KMS-11 (cell line): ENCODE data around the gene METAP1D.

ENCODE experiments used
- H2AFZ ChIP-seq: fragments of 200-600 bp; sonication (generic); 2 replicates; pipeline ENCODE4 v1.6.1; 2016; ENCODE audit warnings: antibody characterized with exemption, mixed run types, low read depth
- H3K27ac ChIP-seq: fragments of 200-600 bp; sonication (generic); 2 replicates; pipeline ENCODE4 v1.6.1; 2016; ENCODE audit warnings: mild to moderate bottlenecking, mixed run types
- H3K27me3 ChIP-seq: fragments of 200-600 bp; sonication (generic); 2 replicates; pipeline ENCODE4 v1.6.1; 2017; ENCODE audit warnings: mild to moderate bottlenecking, low read depth, mixed run types, moderate library complexity; ENCODE audit not compliant: insufficient read depth
- H3K36me3 ChIP-seq: fragments of 200-600 bp; sonication (generic); 2 replicates; pipeline ENCODE4 v1.6.1; 2017; ENCODE audit warnings: mild to moderate bottlenecking, mixed run types; ENCODE audit not compliant: insufficient read depth
- H3K4me1 ChIP-seq: fragments of 200-600 bp; sonication (generic); 2 replicates; pipeline ENCODE4 v1.6.1; 2016; ENCODE audit warnings: mild to moderate bottlenecking, low read depth, mixed run types; ENCODE audit not compliant: poor library complexity, severe bottlenecking
- H3K4me2 ChIP-seq: fragments of 200-600 bp; sonication (generic); 2 replicates; pipeline ENCODE4 v1.7.0; 2016; ENCODE audit warnings: mild to moderate bottlenecking, mixed run types
- H3K4me3 ChIP-seq: fragments of 200-600 bp; sonication (generic); IDR thresholded peaks from 2 replicates; pipeline ENCODE4 v1.6.1; 2017; ENCODE audit warnings: low read depth, low read length, mixed read lengths; ENCODE audit not compliant: insufficient read depth
- H3K79me2 ChIP-seq: fragments of 200-600 bp; sonication (generic); 2 replicates; pipeline ENCODE4 v1.6.1; 2016; ENCODE audit warnings: low read depth, mixed run types; ENCODE audit not compliant: insufficient read depth
- H3K9ac ChIP-seq: fragments of 200-600 bp; sonication (generic); 2 replicates; pipeline ENCODE4 v1.6.1; 2016; ENCODE audit warnings: mild to moderate bottlenecking, mixed run types
- H4K20me1 ChIP-seq: fragments of 200-600 bp; sonication (generic); 2 replicates; pipeline ENCODE4 v1.6.1; 2016; ENCODE audit warnings: mild to moderate bottlenecking, mixed run types; ENCODE audit not compliant: insufficient read depth
- CTCF ChIP-seq: fragments of 200-600 bp; sonication (generic); conservative IDR thresholded peaks from 2 replicates; pipeline ENCODE4 v1.6.1; 2017; ENCODE audit warnings: low read depth, mild to moderate bottlenecking, antibody characterized with exemption, low read length, moderate library complexity, mixed read lengths

Gene METAP1D

GRCh38 chr2:172079838-172080640 is 80.3 kb downstream of the METAP1D start:
- Histone ChIP-seq H3K4me2 (no peak overlapping the region), H3K9ac (no peak overlapping the region), H3K27me3 (peaks cover 6% of the 10 kb centered on the region; the same call in 1 of the 2 replicates), H4K20me1 (no peaks in the 10 kb centered on the region), H3K79me2 (no peaks in the 10 kb centered on the region), H3K4me3 (no peak overlapping the region), H3K36me3 (no peaks in the 10 kb centered on the region), H3K4me1 (peaks cover 4% of the 10 kb centered on the region), H2AFZ (no peak overlapping the region), H3K27ac (no peak overlapping the region)
- TF ChIP-seq CTCF = no peak

GRCh38 chr2:172080641-172081220 is 81.0 kb downstream of the METAP1D start:
- no peak for TF ChIP-seq CTCF
- H3K36me3 ChIP-seq = no peaks in the 10 kb centered on the region
- H3K79me2 ChIP-seq = no peaks in the 10 kb centered on the region
- H3K4me2 ChIP-seq = no peak overlapping the region
- H3K9ac ChIP-seq = no peak overlapping the region
- no peak overlapping the region for H2AFZ ChIP-seq
- no peak overlapping the region for H3K4me3 ChIP-seq
- H4K20me1 ChIP-seq = no peaks in the 10 kb centered on the region
- no peak overlapping the region for H3K27ac ChIP-seq
- H3K27me3 ChIP-seq = peaks cover 8% of the 10 kb centered on the region; the same call in 1 of the 2 replicates
- peaks cover 4% of the 10 kb centered on the region for H3K4me1 ChIP-seq

GRCh38 chr2:172081221-172082022 is 81.7 kb downstream of the METAP1D start:
- Histone ChIP-seq H3K79me2 (no peaks in the 10 kb centered on the region), H3K27me3 (peaks cover 15% of the 10 kb centered on the region), H3K27ac (no peak overlapping the region), H3K4me1 (peaks cover 4% of the 10 kb centered on the region), H3K4me3 (no peak overlapping the region), H3K4me2 (no peak overlapping the region), H2AFZ (no peak overlapping the region), H3K36me3 (no peaks in the 10 kb centered on the region), H4K20me1 (no peaks in the 10 kb centered on the region), H3K9ac (no peak overlapping the region)
- no peak for TF ChIP-seq CTCF

- no peaks in the 10 kb centered on the region for H3K36me3 ChIP-seq
- no peak overlapping the region for H2AFZ ChIP-seq
- no peak overlapping the region for H3K9ac ChIP-seq
- H3K4me2 ChIP-seq = no peak overlapping the region
- TF ChIP-seq CTCF = no peak
- H3K79me2 ChIP-seq = no peaks in the 10 kb centered on the region
- H4K20me1 ChIP-seq = no peaks in the 10 kb centered on the region
- H3K27ac ChIP-seq = no peak overlapping the region
- peaks cover 4% of the 10 kb centered on the region for H3K4me1 ChIP-seq
- no peak overlapping the region for H3K4me3 ChIP-seq
- H3K27me3 ChIP-seq = peaks cover 24% of the 10 kb centered on the region
These were observed 82.6 kb downstream of the METAP1D start for GRCh38 chr2:172082105-172082943.
